HG02973 (cell line): Measurements from ENCODE around the gene ZNF653.
A peak's percentile ranks its signal among the peaks of the same experiment; 100 is the strongest.

Experiments
- ATAC-seq: cut with Tn5 transposase; IDR thresholded peaks from one replicate; pipeline ENCODE4 v1.9.1; 2021; ENCODE audit warnings: moderate library complexity; ENCODE audit not compliant: unreplicated experiment

Gene ZNF653, protein sequence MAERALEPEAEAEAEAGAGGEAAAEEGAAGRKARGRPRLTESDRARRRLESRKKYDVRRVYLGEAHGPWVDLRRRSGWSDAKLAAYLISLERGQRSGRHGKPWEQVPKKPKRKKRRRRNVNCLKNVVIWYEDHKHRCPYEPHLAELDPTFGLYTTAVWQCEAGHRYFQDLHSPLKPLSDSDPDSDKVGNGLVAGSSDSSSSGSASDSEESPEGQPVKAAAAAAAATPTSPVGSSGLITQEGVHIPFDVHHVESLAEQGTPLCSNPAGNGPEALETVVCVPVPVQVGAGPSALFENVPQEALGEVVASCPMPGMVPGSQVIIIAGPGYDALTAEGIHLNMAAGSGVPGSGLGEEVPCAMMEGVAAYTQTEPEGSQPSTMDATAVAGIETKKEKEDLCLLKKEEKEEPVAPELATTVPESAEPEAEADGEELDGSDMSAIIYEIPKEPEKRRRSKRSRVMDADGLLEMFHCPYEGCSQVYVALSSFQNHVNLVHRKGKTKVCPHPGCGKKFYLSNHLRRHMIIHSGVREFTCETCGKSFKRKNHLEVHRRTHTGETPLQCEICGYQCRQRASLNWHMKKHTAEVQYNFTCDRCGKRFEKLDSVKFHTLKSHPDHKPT

DNA sequence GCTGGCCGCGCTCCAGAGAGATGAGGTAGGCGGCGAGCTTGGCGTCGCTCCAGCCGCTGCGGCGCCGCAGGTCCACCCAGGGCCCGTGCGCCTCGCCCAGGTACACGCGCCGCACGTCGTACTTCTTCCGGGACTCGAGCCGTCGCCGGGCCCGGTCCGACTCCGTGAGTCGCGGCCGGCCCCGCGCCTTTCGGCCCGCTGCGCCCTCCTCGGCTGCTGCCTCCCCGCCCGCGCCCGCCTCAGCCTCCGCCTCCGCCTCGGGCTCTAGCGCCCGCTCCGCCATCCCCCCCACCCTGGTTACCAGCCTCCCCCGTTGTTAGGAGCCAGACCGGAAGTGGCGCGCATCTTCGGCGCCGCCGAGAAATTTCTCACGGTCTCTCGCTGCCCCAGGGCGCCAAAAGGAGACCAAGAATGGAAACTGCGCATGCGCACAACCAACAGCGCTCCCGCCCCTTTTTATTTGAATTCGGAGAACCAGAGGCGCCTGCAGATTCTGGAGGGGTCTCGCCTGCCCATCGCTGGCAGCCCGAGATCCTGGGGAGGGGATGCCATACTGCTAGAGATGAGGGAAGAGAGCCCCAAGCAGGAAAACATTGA, at the start of gene ZNF653:
TSS of gene ZNF653 (minus strand) at position 336 of the 597 bp plus-strand sequence. CDS start at position 283, 53 bp downstream.
- ATAC-seq: peak; percentile 43

- ATAC-seq: no peak
Measured at GRCh38 chr19:11555246-11555645, 49.6 kb upstream of the ZNF653 start.

DNA sequence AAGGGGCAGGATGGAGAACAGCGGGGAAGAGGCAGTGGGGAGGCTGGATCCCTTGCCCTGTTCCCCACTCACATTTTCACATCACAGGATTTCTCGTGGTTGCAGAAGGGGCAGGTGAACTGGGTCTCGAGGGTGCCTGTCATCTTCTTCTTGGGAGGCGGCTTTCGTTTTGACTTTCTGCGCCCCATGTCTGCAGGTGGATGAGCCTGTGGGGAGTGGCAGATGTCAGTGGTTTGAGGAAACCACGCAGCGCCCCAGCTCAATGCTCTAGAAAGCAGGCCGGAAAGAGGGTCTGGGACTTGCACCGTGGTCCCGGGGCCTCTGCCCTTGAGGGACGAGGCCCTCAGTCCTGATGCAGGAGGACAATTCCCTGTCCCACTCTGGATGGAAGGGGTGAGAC, 48.5 kb upstream of the ZNF653 start:
- ATAC-seq: no peak

DNA sequence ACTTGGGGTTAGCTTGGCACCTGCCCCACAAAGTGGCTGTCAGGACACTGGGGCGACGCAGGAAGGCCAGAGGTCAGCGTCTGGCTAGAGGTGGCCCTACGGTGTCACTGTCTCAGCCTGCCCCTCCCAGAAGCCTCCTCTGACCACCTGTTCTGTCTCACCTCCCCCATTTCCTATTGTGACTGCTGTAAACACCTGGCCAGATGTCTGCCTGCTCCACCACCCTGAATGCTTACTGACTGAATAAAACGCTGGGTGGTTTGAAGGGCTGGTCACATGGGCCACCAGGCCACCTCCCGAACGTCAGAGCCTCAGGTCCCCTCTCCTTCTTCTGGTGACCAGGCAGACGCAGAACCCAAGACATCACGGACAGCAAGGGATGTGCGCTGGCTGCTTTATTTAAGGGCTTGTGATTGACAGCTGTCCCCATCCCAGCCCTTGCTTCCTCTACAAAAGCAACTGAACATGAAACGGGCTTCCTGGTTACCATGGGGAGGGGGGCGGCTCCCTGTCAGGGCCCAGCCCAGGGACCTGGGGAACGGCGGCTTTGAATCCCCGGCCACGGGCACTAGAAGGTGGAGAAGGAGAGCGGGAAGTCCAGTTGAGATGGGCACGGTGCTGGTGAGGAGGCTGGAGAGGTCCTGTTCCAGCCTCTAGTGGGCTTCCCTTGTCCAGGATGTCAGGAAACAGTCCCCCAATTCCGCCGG, 47.2 kb upstream of the ZNF653 start:
- no peak for ATAC-seq

GRCh38 chr19:11551603-11552235, 46.1 kb upstream of the ZNF653 start:
- ATAC-seq: no peak

DNA sequence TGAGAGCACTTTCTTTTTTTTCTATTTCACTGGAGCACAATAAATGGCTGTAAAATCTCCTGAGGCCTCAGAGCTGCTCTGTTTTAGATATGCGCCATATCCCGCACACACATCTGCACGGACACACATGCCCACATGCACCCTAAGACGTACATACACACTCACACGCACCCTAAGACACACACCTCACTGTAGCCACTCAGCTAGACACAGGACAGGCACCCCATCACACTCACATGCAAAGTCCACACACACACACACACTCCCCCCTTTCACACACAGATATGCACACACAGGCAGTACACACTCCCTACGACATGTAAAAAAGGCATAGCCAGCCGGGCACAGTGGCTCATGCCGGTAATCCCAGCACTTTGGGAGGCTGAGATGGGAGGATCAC, 44.6 kb upstream of the ZNF653 start:
- no peak for ATAC-seq

DNA sequence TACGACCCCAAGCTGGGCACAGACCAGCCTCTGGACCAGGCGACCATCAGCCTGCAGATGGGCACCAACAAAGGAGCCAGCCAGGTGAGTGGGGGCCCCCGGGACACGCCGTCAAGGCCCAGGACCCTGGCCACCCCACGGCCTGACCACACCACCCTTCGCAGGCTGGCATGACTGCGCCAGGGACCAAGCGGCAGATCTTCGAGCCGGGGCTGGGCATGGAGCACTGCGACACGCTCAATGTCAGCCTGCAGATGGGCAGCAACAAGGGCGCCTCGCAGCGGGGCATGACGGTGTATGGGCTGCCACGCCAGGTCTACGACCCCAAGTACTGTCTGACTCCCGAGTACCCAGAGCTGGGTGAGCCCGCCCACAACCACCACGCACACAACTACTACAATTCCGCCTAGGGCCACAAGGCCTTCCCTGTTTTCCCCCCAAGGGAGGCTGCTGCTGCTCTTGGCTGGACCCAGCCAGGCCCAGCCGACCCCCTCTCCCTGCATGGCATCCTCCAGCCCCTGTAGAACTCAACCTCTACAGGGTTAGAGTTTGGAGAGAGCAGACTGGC, 43.8 kb upstream of the ZNF653 start:
- ATAC-seq: no peak

GRCh38 chr19:11547929-11548700, 42.5 kb upstream of the ZNF653 start:
- ATAC-seq: no peak

DNA sequence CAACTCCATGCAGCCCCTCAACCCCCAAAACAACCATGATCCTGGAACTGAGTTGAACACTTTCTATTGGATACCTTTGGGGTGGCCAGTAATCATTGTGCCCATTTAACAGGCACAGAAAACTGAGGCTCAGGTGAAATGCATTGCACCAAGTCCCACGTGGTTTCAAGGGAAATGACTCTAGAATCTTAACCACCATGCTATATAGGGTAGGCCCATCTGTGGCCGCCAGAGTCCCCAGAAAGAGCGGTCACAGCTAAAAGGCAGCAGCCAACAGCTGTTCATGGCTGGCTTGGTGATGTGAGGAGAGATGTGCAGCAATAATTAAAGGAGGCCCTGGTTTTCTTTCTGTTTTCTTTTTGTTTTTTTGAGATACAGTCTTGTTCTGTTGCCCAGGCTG, 35.6 kb upstream of the ZNF653 start:
- no peak for ATAC-seq

DNA sequence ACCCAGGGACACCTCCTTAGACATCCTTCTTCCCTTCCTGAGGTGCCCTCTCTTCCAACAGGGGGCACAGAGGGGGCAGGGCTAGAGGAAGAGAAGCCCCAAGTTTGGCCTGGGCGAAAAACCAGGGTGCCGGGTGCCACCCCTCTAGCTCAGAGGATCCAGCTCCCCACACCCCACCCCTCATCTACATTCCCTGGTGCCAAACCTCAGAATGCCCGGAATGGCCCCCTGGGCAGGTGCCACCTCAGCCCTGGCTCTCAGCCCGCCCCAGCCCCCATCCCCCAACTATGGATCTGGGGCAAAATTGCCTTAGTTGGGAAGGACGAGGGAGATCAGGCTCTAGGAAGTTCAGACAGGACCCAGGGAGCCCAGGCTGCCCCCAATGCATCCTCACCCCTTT, 35.0 kb upstream of the ZNF653 start:
- no peak for ATAC-seq

GRCh38 chr19:11539495-11540365, 34.1 kb upstream of the ZNF653 start:
- ATAC-seq: no peak

GRCh38 chr19:11538232-11539036, 32.8 kb upstream of the ZNF653 start, which contains the start of gene CNN1:
CNN1 (plus strand) TSS chr19:11538851; CDS start chr19:11538928, 77 bp downstream.
- ATAC-seq: no peak

- no peak for ATAC-seq
Measured at GRCh38 chr19:11535792-11536595, 30.4 kb upstream of the ZNF653 start.

DNA sequence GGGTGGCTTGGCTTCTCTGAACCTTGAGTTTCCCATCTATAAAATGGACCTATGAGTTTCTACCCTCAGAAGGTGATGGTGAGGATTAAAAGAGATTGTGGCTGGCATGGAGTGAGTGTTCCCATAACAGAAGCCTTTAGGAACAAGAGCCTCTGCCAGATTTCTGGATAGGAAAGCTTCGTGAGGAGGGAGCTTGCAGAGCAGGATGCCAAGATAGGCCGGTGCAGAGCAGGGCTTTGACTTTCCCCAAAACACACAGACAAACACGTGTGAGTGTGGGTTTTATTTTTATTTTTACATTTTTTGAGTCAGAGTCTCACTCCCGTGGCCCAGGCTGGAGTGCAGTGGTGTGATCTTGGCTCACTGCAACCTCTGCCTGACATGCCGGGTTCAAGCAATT, 29.3 kb upstream of the ZNF653 start:
- no peak for ATAC-seq

DNA sequence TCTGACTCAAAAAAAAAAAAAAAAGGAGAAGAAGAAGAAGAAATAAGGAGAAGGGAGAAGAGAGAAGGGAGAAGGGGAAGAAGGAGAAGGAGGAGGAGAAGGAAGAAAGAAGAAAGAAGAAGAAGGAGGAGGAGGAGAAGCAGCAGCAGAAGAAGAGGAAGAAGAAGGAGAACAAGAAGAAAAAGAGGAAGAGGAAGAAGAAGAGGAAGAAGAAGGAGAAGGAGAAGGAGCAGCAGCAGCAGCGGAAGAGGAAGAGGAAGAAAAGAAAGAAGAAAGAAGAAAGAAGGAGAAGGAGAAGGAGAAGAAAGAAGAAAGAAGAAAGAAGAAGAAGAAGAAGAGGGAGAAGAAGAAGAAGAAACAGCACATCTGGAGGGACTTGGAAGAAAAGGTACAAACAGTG, 28.9 kb upstream of the ZNF653 start:
- ATAC-seq: no peak

GRCh38 chr19:11530432-11530831, 24.8 kb upstream of the ZNF653 start:
- no peak for ATAC-seq
